Measurements from ENCODE around the gene CPXM1.

Gene CPXM1

DNA sequence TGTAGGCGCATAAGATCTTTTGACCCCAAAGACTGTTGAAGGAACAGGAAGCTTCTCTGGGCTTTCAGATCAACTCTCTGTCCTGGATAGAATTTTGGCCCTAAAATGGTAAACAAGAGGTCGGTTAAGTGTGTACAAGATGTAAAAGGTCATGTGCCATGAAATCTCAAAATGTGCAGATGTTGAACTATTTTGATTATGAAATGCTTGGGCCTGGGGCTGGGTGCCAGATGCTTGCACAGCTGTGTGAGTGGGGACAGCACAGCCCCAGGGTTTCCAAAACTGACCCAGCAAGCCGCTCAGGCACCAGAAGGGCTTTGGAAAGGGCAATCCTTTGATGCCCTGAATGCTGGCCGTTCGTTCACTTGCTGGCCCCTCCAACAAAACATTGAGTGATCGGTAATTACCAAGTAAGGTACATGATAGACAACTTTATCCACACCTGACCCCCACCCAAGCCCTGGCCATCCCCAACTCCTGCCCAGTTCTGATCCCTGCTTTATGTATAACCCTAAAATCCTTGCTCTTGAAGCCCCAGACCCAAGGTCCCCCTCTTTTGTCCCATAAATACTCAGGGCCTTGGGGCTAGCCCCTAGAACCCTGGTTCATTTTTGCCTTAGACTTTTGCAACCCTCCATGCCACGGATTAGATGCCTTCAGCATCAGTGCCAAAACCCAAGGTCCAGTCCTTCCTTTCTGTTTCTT is 17.6 kb upstream of the CPXM1 start:
- H3K36me3 ChIP-seq (ENCODE audit: insufficient read depth, low read length): no peaks in the 10 kb centered on the region
- no peaks in the 10 kb centered on the region for H3F3A ChIP-seq (ENCODE audit: low read depth)
- no peaks in the 10 kb centered on the region for H3K27me3 ChIP-seq (ENCODE audit: insufficient read depth, low read length, poor library complexity, severe bottlenecking)
- peaks cover 29% of the 10 kb centered on the region for H3K4me1 ChIP-seq (ENCODE audit: insufficient read depth, low read length, poor library complexity, severe bottlenecking)
- no peaks in the 10 kb centered on the region for H3K9me3 ChIP-seq (ENCODE audit: insufficient read depth, low read depth, low read length)
- TF ChIP-seq, protein P1, sequence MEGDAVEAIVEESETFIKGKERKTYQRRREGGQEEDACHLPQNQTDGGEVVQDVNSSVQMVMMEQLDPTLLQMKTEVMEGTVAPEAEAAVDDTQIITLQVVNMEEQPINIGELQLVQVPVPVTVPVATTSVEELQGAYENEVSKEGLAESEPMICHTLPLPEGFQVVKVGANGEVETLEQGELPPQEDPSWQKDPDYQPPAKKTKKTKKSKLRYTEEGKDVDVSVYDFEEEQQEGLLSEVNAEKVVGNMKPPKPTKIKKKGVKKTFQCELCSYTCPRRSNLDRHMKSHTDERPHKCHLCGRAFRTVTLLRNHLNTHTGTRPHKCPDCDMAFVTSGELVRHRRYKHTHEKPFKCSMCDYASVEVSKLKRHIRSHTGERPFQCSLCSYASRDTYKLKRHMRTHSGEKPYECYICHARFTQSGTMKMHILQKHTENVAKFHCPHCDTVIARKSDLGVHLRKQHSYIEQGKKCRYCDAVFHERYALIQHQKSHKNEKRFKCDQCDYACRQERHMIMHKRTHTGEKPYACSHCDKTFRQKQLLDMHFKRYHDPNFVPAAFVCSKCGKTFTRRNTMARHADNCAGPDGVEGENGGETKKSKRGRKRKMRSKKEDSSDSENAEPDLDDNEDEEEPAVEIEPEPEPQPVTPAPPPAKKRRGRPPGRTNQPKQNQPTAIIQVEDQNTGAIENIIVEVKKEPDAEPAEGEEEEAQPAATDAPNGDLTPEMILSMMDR (conservative IDR thresholded peaks at IDR 0.05; ENCODE audit: low read length): no peak
- no peak for TF ChIP-seq EZH2phosphoT487 (IDR thresholded peaks at IDR 0.05; ENCODE audit: borderline replicate concordance)
- H3K4me2 ChIP-seq (ENCODE audit: low read depth, low read length, poor library complexity, severe bottlenecking): no peak overlapping the region
- H2AFZ ChIP-seq (ENCODE audit: low read length): no peak overlapping the region
- H3K79me2 ChIP-seq (ENCODE audit: insufficient read depth, low read length): no peaks in the 10 kb centered on the region
- no peak overlapping the region for H3K4me3 ChIP-seq (ENCODE audit: low read length, poor library complexity, severe bottlenecking)
- H3K9ac ChIP-seq (ENCODE audit: low read depth, low read length, poor library complexity, severe bottlenecking): no peak overlapping the region
- H3K9me2 ChIP-seq (replicated peaks; ENCODE audit: low read depth, low read length): no peaks in the 10 kb centered on the region
- no peaks in the 10 kb centered on the region for H4K20me1 ChIP-seq (ENCODE audit: insufficient read depth, low read length, poor library complexity, severe bottlenecking)

DNA sequence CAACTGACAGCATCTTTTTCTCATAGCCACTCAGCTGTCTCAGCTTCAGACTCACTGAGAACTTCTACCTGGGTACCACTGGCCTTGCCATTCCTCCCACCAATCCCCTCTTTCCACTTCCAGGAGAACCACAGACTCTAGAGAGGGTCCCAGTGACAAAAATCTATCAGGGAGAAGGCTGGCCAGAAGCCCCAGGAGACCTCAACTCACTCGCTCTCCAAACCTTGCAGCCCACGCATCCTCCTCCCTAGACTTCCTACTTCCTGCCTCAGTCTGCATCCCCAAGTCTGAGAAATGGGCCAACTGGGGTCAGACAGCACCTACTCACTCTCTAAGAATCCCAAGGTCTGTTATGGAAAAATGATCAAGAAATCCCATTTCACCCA is 16.9 kb upstream of the CPXM1 start:
- Histone ChIP-seq H4K20me1 (ENCODE audit: insufficient read depth, low read length, poor library complexity, severe bottlenecking) (no peaks in the 10 kb centered on the region), H3K4me2 (ENCODE audit: low read depth, low read length, poor library complexity, severe bottlenecking) (no peak overlapping the region)

DNA sequence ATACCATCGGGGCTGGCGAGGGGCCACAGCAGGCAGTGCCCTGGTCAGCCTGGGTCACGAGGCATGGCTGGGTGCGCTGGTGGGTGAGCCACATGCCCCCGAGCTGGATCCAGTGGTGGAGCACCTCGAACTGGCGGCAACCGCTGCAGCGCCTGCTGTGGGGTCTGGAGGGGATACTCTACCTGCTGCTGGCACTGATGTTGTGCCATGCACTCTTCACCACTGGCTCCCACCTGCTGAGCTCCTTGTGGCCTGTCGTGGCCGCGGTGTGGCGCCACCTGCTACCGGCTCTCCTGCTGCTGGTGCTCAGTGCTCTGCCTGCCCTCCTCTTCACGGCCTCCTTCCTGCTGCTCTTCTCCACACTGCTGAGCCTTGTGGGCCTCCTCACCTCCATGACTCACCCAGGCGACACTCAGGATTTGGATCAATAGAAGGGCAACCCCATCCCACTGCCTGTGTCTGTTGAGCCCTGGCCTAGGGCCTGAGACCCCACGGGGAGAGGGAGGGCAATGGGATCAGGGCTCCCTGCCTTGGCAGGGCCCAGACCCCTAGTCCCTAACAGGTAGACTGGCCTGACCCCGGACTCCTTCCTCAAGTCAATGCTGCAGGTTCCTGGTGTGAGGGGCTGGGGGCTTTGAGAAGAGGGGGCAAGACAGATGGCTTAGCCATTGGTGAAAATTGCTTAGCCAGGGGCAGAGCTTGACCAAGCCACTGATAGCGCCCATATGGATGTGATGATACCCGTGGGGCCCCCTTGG is 16.3 kb upstream of the CPXM1 start:
- TF ChIP-seq, protein P1 (conservative IDR thresholded peaks at IDR 0.05; ENCODE audit: low read length): peak; percentile 59
- TF ChIP-seq EZH2phosphoT487 (IDR thresholded peaks at IDR 0.05; ENCODE audit: borderline replicate concordance): no peak
- Histone ChIP-seq H3K36me3 (ENCODE audit: insufficient read depth, low read length) (no peaks in the 10 kb centered on the region), H3K9ac (ENCODE audit: low read depth, low read length, poor library complexity, severe bottlenecking) (no peak overlapping the region), H3K9me3 (ENCODE audit: insufficient read depth, low read depth, low read length) (no peaks in the 10 kb centered on the region), H4K20me1 (ENCODE audit: insufficient read depth, low read length, poor library complexity, severe bottlenecking) (no peaks in the 10 kb centered on the region), H3F3A (ENCODE audit: low read depth) (no peaks in the 10 kb centered on the region), H2AFZ (ENCODE audit: low read length) (0 out of 2 replicates have a peak overlapping the region, but pooled peaks have one; percentile 48), H3K27me3 (ENCODE audit: insufficient read depth, low read length, poor library complexity, severe bottlenecking) (no peaks in the 10 kb centered on the region), H3K9me2 (replicated peaks; ENCODE audit: low read depth, low read length) (no peaks in the 10 kb centered on the region), H3K79me2 (ENCODE audit: insufficient read depth, low read length) (no peaks in the 10 kb centered on the region), H3K4me3 (ENCODE audit: low read length, poor library complexity, severe bottlenecking) (no peak overlapping the region), H3K4me1 (ENCODE audit: insufficient read depth, low read length, poor library complexity, severe bottlenecking) (peaks cover 29% of the 10 kb centered on the region), H3K4me2 (ENCODE audit: low read depth, low read length, poor library complexity, severe bottlenecking) (no peak overlapping the region)

More for the DNA sequence above, 16.9 kb upstream of the CPXM1 start:
- H3K79me2 ChIP-seq (ENCODE audit: insufficient read depth, low read length): no peaks in the 10 kb centered on the region
- TF ChIP-seq, protein P1 (conservative IDR thresholded peaks at IDR 0.05; ENCODE audit: low read length): no peak
- no peak for TF ChIP-seq EZH2phosphoT487 (IDR thresholded peaks at IDR 0.05; ENCODE audit: borderline replicate concordance)
- H3F3A ChIP-seq (ENCODE audit: low read depth): no peaks in the 10 kb centered on the region
- H3K9me2 ChIP-seq (replicated peaks; ENCODE audit: low read depth, low read length): no peaks in the 10 kb centered on the region
- peaks cover 29% of the 10 kb centered on the region for H3K4me1 ChIP-seq (ENCODE audit: insufficient read depth, low read length, poor library complexity, severe bottlenecking)
- H2AFZ ChIP-seq (ENCODE audit: low read length): no peak overlapping the region
- no peak overlapping the region for H3K4me3 ChIP-seq (ENCODE audit: low read length, poor library complexity, severe bottlenecking)
- H3K27me3 ChIP-seq (ENCODE audit: insufficient read depth, low read length, poor library complexity, severe bottlenecking): no peaks in the 10 kb centered on the region
- no peak overlapping the region for H3K9ac ChIP-seq (ENCODE audit: low read depth, low read length, poor library complexity, severe bottlenecking)
- no peaks in the 10 kb centered on the region for H3K9me3 ChIP-seq (ENCODE audit: insufficient read depth, low read depth, low read length)
- no peaks in the 10 kb centered on the region for H3K36me3 ChIP-seq (ENCODE audit: insufficient read depth, low read length)

All from Loucy (cell line).